NCI-H128 (cell line): ENCODE data around the gene LCLAT1.
A peak's percentile ranks its signal among the peaks of the same experiment; 100 is the strongest.
"Not testable (repeated sequence)": the region's sequence is repeated elsewhere in the genome, so short reads cannot be mapped to it uniquely, and the experiment has no call there.

Source experiments
- DNase-seq: peaks from one replicate; lab custom pipeline; 2025; ENCODE audit not compliant: unreplicated experiment; lab: John Stamatoyannopoulos, UW

Gene LCLAT1

DNA sequence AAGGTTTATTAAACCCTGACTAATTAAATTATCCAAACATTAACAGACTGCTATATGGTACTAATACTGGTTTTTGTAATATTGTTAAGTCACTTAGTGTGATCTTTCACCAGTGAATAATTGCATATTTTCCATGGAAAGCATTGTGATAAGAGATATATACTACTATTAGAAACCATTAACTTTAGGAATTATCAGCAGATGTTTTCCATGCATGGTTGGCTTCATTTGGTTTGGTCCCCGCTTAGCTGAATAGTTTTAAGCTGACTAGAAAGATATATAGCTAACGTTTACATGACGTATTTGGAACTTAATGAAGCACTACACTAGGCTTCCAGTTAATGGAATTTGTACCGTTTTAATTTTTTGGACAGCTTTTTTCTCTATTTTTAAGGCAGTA, 37.9 kb downstream of the LCLAT1 start:
- DNase-seq: no peak

GRCh38 chr2:30486655-30487054, 39.6 kb downstream of the LCLAT1 start:
- no peak for DNase-seq

DNA sequence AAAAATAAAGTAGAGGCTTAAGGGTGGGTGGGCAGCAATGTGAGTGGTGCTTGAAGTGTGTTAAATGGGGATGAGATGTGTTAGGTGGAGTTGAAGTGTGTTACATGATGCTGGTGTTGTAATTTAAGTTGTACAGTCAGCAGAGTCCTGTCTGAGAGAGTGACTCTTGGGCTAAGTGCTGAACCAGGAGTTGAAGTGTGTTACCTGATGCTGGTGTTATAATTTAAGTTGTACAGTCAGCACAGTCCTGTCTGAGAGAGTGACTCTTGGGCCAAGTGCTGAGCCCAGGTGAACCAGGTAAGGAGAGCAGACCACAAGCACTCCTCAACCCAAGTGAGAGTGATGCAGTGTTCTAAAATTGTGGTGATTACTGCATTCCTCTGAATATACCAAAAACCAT, 40.6 kb downstream of the LCLAT1 start:
- DNase-seq: peak; percentile 52

DNA sequence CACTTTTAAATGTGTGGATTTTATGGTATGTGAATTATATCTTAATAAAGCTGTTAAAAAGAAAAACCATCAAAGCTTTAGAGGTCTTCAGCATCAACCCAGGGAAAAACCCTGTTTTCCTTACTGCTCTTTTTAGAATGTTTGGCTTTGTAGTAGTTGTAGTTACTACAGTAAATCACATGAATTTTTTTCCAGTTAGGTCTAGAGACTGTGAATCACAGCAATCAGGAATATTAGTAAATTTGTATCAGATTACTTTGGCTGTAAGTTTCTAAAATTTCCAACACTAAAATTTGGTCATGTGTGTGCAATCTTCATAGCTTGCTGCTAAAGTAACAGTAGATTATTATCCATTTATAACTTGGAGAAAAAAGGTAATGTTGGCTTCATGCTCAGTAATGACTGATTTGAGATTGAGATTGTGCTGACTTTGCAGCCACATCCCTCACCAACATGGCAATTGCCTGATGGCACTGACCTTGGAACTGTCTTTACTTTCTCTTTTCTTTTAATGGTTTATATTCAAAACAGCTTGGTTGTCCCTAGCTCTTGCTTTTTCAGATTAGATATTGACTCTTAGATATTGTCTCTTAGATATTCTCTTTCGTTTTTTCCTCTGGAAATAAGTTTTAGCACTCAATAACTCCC, 41.1 kb downstream of the LCLAT1 start:
- DNase-seq: no peak

DNA sequence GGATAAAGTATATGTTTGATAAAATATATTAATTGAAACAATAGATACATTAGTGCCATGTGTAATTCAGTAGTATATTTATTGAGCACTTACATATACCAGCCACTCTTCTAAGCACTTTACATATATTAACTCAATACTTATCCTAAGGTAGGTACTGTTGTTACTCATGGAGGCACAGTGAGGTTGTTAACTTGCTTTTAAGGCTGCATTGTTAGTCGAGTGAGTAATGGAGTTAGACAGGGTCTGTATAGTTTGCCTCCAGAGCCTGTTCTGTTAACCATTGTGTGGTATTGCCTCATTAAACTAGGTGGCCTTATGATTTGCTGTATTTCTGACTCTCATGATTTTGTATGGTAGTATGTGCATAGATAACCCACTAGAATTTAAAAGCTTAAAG, 44.2 kb downstream of the LCLAT1 start:
- DNase-seq: no peak

DNA sequence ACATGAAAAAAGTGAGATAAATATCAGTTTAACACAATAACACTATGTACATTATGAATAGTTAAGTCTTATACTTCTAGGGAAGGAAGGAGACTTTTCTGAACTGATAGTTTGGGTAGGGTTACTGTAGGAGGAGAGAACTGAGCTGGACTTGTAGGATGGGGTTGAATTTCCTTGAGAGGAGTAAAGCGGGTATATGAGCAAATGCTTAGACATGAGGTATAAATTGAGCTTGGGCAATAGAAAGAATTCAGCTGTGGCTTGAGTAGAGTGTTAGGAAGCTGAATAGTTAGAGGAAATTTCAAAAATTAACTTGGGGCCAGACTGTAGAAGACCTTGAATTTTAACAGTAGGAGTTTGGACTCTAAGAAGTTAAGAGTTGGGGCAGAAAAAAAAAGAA, 45.1 kb downstream of the LCLAT1 start:
- DNase-seq: no peak

GRCh38 chr2:30492619-30493018, 45.6 kb downstream of the LCLAT1 start:
- no peak for DNase-seq

DNA sequence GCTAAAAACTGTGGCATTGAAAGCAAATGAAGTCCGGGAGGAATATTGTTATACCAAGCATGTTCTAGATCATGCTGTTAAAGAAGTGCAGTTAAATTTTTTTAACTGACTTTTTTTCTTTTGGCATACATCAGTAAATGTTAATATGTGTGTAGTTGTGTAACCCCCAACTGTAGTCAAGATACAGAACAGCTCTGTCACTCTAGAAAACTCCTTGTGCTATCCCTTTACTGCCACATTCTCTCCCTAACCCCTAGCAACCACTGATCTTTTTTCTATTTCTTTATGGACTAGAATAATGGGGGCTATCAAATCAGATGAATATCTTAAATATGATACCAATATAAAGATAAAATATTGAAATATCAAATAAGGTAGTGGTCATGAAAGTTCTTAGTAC, 46.4 kb downstream of the LCLAT1 start:
- no peak for DNase-seq

GRCh38 chr2:30495896-30496295, 48.9 kb downstream of the LCLAT1 start:
- DNase-seq: not testable (repeated sequence)

DNA sequence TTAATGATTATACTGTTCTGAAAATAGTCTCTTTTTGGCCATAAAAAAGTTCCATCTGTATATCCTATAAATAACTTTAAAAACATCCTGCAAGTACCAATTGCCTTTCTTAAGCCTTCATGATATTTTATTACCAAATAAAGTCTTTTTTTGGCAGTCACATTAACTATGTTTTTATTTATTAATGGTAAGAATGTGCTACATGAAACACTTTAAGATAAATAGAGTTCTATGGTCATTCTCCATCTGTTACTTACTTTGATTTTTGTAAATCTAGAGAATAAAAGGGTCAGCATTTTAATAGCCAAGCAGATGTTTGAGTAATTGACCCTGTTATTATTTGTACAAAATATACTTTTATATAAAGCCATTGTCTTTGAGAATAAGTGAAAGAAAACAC, 52.6 kb downstream of the LCLAT1 start:
- no peak for DNase-seq

GRCh38 chr2:30500699-30501098, 53.7 kb downstream of the LCLAT1 start:
- no peak for DNase-seq

GRCh38 chr2:30502310-30502709, 55.3 kb downstream of the LCLAT1 start:
- no peak for DNase-seq

DNA sequence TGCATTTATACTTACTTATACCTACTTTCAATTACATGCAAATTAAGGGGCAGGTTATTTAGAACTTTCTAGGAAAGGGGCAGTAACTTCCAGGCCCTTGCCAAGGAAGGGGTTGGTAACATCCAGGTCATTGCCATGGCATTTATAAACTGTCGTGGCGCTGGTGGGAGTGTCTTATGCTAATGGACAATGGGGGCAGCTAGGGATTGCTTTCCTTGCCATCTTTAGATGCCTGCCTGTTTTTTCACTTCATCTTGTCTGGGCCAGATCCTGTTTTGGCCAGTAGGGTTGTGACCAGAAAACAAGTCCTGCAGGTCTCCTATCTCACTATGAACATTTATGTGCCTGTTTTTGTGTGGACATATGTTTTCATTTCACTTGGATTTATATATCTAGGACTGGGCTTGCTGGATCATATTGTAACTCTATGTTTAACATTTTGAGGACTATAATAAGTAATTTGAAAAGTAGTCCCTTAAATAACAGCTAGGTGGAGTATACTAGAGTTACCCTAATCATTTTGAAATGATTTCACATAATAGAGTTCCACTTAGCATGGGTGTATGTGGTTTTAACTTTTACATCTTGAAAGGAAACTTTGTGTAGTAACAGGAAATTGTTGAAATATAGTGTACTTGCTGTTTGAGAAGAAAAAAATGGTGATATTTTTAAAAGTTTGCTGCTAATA, 56.1 kb downstream of the LCLAT1 start:
- DNase-seq: no peak

DNA sequence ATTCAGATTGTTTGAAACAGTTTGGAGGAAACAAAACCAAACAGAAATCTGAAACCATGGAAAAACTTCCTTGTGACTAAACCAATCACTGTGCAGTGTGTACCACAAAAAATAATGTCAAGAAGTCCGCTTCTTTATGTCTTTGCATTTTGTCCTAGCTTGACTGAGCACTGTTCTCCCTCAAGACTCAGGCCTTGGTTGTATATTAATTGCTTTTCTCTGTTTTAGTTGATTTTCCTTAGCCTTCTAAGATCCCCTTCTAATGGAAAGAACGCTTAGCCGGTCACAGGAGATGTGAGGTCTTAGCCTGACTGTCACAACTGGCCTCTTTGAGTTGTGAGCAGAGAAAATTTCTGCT, 56.6 kb downstream of the LCLAT1 start:
- DNase-seq: no peak

GRCh38 chr2:30504731-30505130, 57.7 kb downstream of the LCLAT1 start:
- DNase-seq: no peak

GRCh38 chr2:30505500-30506180, 58.6 kb downstream of the LCLAT1 start:
- DNase-seq: peak; percentile 18

GRCh38 chr2:30507460-30507859, 60.4 kb downstream of the LCLAT1 start:
- DNase-seq: not testable (repeated sequence)

DNA sequence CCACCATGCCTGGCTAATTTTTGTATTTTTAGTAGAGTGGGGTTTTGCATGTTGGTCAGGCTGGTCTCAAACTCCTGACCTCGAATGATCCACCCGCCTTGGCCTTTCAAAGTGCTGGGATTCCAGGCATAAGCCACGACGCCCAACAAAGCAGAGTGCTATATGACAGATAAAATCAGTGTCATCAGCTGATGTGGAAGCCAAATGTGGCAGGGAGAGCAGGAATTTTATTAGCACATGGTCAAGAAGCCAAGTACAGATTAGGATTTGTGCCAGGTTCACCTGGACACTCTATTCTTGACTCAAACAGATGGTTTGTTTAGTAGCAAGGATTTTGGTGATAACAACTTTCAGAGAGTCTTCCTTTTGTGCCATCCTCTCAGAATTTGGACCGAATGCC, 62.7 kb downstream of the LCLAT1 start:
- DNase-seq: no peak

DNA sequence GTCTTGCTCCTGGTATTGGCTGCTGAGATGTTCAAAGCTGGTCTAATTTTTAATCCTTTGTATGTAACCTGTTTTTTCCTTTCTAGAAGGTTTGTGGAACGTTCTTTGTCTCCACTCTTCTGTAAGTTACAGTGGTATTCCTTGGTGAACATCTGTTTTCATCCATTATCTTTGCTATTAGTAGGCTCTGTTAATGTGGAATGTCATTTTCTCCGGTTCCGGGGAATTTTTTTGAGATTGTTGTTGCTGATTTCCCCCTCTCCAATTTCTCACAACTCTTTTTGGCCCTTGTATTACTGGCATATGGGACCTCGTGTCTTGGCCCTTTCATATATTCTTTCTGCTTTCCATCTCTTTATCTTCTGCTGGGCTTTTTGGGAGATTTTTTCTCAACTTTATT, 63.4 kb downstream of the LCLAT1 start:
- no peak for DNase-seq

GRCh38 chr2:30511122-30512083, 64.4 kb downstream of the LCLAT1 start:
- peak; percentile 52 for DNase-seq

DNA sequence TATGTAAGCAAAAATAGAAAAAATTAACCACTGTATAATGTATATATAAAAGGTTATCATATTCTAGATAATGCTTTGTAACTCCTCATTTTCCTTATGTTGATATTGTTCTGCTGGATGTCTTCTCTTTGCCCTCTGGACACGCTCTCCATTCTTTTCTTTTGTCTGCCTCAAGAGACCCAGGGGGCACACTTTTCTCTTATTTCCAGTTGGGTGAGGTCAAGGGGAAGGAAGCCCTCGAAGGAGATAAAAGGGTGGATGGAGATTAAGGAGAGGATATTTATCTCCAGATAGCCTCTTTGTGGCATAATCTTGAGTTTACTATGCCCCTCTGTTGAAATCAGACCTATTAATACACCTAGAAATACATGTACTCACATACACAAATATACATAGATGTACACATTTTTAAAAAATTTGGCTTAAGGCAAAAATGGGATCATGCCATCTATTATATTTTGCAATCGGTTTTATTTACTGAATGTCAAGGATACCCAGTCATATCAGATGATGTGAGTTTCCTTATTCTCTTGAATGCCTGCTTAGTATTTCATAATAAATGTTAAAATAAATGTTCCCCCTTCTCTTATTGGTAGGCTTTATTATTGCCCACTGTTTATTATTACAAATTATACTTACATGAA, 65.3 kb downstream of the LCLAT1 start:
- no peak for DNase-seq
